Smooth muscle cell of the umbilical artery (primary cell): ENCODE measurements around the gene SEH1L. TPM values are rescaled to one million over a fixed set of nuclear protein-coding genes. Genes with fewer than 3 reads are reported as not detected.

ENCODE experiments used
- total RNA-seq: library from RNA; depleted of rRNA; stranded (reverse); fragments of >200 nt; gene quantifications from 2 replicates; pipeline ENCODE4 v1.2.3, GENCODE V29; 2014

Gene SEH1L, protein sequence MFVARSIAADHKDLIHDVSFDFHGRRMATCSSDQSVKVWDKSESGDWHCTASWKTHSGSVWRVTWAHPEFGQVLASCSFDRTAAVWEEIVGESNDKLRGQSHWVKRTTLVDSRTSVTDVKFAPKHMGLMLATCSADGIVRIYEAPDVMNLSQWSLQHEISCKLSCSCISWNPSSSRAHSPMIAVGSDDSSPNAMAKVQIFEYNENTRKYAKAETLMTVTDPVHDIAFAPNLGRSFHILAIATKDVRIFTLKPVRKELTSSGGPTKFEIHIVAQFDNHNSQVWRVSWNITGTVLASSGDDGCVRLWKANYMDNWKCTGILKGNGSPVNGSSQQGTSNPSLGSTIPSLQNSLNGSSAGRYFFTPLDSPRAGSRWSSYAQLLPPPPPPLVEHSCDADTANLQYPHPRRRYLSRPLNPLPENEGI
- 39.5 and 84.5 TPM in 2 replicates for total RNA-seq

DNA sequence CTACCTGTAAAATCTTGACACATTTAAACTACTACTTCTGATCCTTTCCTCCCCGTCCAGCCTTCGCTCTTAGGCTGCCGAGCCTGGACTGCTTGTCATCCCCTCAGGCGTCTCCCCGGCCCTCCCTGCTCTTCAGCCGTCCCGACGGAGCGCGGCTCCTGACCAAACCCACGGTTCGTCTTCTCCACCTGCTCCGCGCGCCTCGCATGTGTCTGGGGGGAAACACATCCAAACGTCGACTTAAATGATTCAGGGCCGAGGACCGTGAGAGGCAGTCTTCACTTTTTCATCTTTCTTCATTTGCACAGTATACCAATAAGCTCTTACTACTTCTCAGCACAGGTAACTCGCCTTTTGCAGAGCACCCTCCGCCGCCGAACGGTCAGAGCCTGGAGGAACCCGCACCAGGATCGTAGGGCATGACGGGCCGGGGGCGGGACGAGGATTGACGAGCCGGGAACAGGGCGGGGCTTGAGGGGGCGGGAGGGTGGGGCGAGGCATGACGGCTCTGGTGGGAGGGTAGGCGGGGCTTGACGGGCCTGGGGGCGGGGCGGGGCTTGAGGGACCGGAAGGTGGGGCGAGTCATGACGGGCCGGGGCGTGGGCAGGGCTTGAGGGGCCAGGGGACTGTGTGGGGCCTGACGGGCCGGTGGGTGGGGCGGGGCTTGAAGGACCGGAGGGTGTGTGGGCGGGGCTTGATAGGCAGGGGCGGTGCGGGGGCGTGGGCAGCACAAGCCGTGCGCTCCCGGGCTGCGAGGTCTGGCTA is at the start of gene SEH1L:
TSS of gene SEH1L (plus strand) at position 727 of the 765 bp plus-strand sequence. CDS start 111 bp downstream, outside the sequence.

DNA sequence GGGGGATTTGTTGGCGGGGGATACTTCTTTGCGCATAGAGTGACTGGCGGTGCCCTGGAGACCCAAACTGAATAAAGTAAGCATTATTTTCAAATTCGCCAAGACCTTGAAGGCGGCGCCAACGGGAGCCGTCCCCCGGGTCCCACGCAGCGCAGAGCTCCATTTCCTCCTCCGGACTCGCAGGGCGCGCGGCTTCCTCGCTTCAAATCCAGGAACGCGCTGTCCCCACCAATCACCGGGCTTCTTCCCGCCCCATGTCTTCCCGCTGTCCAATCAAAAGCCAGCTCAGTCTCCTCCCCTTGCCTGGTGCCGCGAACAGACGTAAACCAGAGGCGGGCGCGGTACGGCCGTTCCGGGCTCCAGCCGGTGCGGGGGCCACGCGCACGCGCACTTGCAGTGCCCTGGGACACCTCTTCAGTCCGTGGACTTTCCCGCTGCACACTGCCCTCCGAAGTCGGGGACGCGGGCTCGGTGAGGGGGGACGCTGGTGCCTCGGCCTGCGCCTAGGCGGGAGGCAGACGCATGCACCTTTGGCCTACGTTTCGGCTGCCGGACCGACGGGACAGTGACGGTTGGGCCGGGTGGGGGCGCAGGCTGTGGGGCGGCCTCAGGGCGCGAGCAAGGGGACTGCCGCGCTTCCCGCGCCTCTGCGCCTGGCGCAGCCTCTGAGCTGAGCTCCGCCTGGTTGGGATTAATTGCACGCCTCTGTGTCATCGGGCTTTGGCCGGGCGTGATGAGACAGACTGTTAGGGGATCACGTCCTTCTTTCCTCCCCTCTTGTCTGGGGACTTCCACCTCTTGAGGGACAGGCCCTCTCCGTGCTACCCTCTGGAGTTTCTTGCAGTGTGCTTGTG is 43.4 kb downstream of the SEH1L start, which contains the start of gene CEP192:
TSS of gene CEP192 (plus strand) at position 396 of the 854 bp plus-strand sequence. CDS start 8,063 bp downstream, outside the sequence.

Other genes starting within 250 kb of the SEH1L start
- gene CEP76, start 245.3 kb upstream of the SEH1L start, total RNA-seq = 11.3 TPM in 2 replicates
- 40.9 and 45.1 TPM in 2 replicates for gene PSMG2, start 245.0 kb upstream of the SEH1L start, total RNA-seq
- gene PTPN2, start 63.8 kb upstream of the SEH1L start, total RNA-seq = 26.1 and 29.3 TPM in 2 replicates
- 25.5 and 36.1 TPM in 2 replicates for gene CEP192, start 43.4 kb downstream of the SEH1L start, total RNA-seq